ENCODE results near the gene USP24. TPM values are rescaled to one million over a fixed set of nuclear protein-coding genes. Genes with fewer than 3 reads are reported as not detected.

USP24 gene
- total RNA-seq, 2 donors from 2014 or later: 31.8 to 34.9 TPM

GRCh38 chr1:55255901-55256300 is 40.7 kb upstream of the USP24 start:
- Histone ChIP-seq H3K4me3 (no peak overlapping the region), H3K27ac (no peak overlapping the region), H3K4me1 (no peaks in the 10 kb centered on the region), H3K9me3 (no peaks in the 10 kb centered on the region), H3K27me3 (no peaks in the 10 kb centered on the region), H3K36me3 (no peaks in the 10 kb centered on the region), H3K9ac (ENCODE audit: low read depth in 2 of 2, low read length in 2 of 2) (no peak overlapping the region)
- TF ChIP-seq CTCF (IDR thresholded peaks at IDR 0.05): no peak
- intact Hi-C loops (cut with DNase I): no loop called here
- DNase-seq: no peak

- H3K27ac ChIP-seq: no peak overlapping the region
- no peak for DNase-seq
- TF ChIP-seq CTCF (IDR thresholded peaks at IDR 0.05): no peak
- no peak overlapping the region for H3K4me3 ChIP-seq
- no peak overlapping the region for H3K9ac ChIP-seq (ENCODE audit: low read depth in 2 of 2, low read length in 2 of 2)
- intact Hi-C loops (cut with DNase I): no loop called here
- no peaks in the 10 kb centered on the region for H3K27me3 ChIP-seq
- no peaks in the 10 kb centered on the region for H3K9me3 ChIP-seq
- H3K4me1 ChIP-seq: no peaks in the 10 kb centered on the region
- no peaks in the 10 kb centered on the region for H3K36me3 ChIP-seq
Measured at GRCh38 chr1:55252942-55253589, 37.9 kb upstream of the USP24 start.

DNA sequence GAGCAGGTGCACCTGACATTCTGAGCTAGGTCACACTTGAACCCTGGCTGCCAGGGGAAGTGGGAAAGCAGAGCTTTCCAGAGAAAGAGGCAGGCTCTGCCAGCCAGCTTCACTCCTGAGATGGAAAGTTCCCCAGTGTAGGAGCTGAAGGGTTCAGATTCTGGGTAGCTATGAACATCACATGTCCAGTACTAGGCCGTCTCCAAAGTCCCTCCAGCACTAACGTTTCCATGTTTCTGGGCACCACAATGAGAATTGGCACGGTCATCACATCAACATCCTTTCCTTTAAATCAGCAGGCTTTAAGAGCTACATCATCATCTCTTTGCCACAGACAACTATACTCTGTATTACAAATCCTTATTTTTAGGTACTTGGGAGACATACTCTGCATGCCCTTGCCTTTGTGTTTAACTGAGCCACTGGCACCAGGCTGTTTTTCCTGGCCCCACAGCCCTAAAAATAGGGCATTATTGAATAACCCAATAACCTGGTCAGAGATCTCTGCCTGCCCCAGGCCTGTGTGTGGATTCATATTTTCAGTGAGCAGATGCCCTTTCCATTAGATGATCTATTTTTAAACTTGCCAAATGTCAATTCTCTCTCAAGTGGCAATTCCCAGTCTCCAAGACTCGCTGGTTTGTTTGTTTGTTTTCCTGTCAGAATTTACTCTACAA is 35.4 kb upstream of the USP24 start:
- Histone ChIP-seq H3K4me1 (no peaks in the 10 kb centered on the region), H3K27ac (no peak overlapping the region), H3K4me3 (no peak overlapping the region), H3K9ac (ENCODE audit: low read depth in 2 of 2, low read length in 2 of 2) (no peak overlapping the region), H3K9me3 (no peaks in the 10 kb centered on the region), H3K36me3 (no peaks in the 10 kb centered on the region), H3K27me3 (no peaks in the 10 kb centered on the region)
- TF ChIP-seq CTCF (IDR thresholded peaks at IDR 0.05): no peak
- intact Hi-C loops (cut with DNase I): no loop called here
- no peak for DNase-seq

GRCh38 chr1:55249646-55250398 is 34.7 kb upstream of the USP24 start:
- Histone ChIP-seq H3K4me1 (no peaks in the 10 kb centered on the region), H3K4me3 (no peak overlapping the region), H3K36me3 (no peaks in the 10 kb centered on the region), H3K27me3 (no peaks in the 10 kb centered on the region), H3K9me3 (no peaks in the 10 kb centered on the region), H3K27ac (no peak overlapping the region), H3K9ac (ENCODE audit: low read depth in 2 of 2, low read length in 2 of 2) (no peak overlapping the region)
- no peak for TF ChIP-seq CTCF (IDR thresholded peaks at IDR 0.05)
- intact Hi-C loops (cut with DNase I): no loop called here
- no peak for DNase-seq

DNA sequence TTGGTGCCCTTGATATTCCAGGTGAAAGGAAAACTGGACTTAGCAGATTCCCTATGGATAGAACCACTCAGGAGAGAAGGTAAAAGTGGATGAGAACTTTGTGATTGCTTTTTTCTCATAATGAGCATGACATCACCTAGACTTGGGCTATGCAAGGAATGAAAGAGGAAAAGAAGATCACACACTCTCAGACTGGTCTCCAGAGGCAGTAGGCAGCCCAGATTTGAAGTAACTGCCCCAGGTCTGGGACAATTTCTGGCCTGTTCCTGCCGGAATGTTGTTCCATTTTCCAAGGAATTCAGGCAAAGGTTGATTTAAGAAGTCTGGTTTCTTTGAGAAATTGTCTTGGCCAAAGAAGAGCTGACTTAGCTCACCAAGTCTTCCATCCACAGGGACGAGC is 31.7 kb upstream of the USP24 start:
- no peak overlapping the region for H3K4me3 ChIP-seq
- intact Hi-C loops (cut with DNase I): no loop called here
- TF ChIP-seq CTCF (IDR thresholded peaks at IDR 0.05): no peak
- H3K9me3 ChIP-seq: no peaks in the 10 kb centered on the region
- no peak overlapping the region for H3K9ac ChIP-seq (ENCODE audit: low read depth in 2 of 2, low read length in 2 of 2)
- no peaks in the 10 kb centered on the region for H3K27me3 ChIP-seq
- H3K36me3 ChIP-seq: no peaks in the 10 kb centered on the region
- H3K4me1 ChIP-seq: no peaks in the 10 kb centered on the region
- H3K27ac ChIP-seq: no peak overlapping the region
- no peak for DNase-seq

Data from colonic mucosa (tissue), 4 donors.